ENCODE measurements around the gene CCDC85C.

CCDC85C gene

GRCh38 chr14:99566009-99566389 is 38.0 kb downstream of the CCDC85C start:
- no peak for DNase-seq (ENCODE audit: low read depth in 2 of 2)
- TF ChIP-seq, protein P1, sequence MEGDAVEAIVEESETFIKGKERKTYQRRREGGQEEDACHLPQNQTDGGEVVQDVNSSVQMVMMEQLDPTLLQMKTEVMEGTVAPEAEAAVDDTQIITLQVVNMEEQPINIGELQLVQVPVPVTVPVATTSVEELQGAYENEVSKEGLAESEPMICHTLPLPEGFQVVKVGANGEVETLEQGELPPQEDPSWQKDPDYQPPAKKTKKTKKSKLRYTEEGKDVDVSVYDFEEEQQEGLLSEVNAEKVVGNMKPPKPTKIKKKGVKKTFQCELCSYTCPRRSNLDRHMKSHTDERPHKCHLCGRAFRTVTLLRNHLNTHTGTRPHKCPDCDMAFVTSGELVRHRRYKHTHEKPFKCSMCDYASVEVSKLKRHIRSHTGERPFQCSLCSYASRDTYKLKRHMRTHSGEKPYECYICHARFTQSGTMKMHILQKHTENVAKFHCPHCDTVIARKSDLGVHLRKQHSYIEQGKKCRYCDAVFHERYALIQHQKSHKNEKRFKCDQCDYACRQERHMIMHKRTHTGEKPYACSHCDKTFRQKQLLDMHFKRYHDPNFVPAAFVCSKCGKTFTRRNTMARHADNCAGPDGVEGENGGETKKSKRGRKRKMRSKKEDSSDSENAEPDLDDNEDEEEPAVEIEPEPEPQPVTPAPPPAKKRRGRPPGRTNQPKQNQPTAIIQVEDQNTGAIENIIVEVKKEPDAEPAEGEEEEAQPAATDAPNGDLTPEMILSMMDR (IDR thresholded peaks at IDR 0.05; ENCODE audit: low read depth, low read length), result no peak
- no peak overlapping the region for H3K4me3 ChIP-seq (replicated peaks in 1 of 2; ENCODE audit: low read depth in 2 of 2, low read length in 2 of 2)

- H3K4me3 ChIP-seq (replicated peaks in 1 of 2; ENCODE audit: low read depth in 2 of 2, low read length in 2 of 2), result no peak overlapping the region
- TF ChIP-seq, protein P1 (IDR thresholded peaks at IDR 0.05; ENCODE audit: low read depth, low read length), result no peak
- no peak for DNase-seq (ENCODE audit: low read depth in 2 of 2)
Observed at GRCh38 chr14:99565383-99565782, 38.6 kb downstream of the CCDC85C start.

DNA sequence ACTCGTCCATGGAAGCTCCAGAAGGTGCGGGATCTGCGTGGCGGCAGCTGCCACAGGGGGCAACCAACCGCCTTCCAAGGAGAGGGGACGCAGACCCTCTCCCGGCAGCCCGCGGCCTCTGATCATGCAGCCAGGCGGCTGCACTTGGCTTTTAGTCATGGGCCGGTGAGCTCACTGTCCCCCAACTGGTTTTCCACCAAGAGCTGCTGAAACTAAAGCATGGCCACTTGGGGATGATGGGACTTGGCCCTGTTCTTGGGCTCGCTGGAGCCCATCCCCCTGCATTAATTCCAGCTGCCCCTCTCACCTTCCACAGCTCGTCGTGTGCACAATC is 39.1 kb downstream of the CCDC85C start:
- H3K4me3 ChIP-seq (replicated peaks in 1 of 2; ENCODE audit: low read depth in 2 of 2, low read length in 2 of 2), result no peak overlapping the region
- no peak for DNase-seq (ENCODE audit: low read depth in 2 of 2)
- TF ChIP-seq, protein P1 (IDR thresholded peaks at IDR 0.05; ENCODE audit: low read depth, low read length), result no peak

GRCh38 chr14:99564256-99564925 is 39.6 kb downstream of the CCDC85C start:
- no peak overlapping the region for H3K4me3 ChIP-seq (replicated peaks in 1 of 2; ENCODE audit: low read depth in 2 of 2, low read length in 2 of 2)
- peak; percentile 76 to 94 for DNase-seq (ENCODE audit: low read depth in 2 of 2)
- TF ChIP-seq, protein P1 (IDR thresholded peaks at IDR 0.05; ENCODE audit: low read depth, low read length), result no peak

- no peak for DNase-seq (ENCODE audit: low read depth in 2 of 2)
- H3K4me3 ChIP-seq (replicated peaks in 1 of 2; ENCODE audit: low read depth in 2 of 2, low read length in 2 of 2), result no peak overlapping the region
- TF ChIP-seq, protein P1 (IDR thresholded peaks at IDR 0.05; ENCODE audit: low read depth, low read length), result no peak
Observed at GRCh38 chr14:99563749-99564129, 40.3 kb downstream of the CCDC85C start.

DNA sequence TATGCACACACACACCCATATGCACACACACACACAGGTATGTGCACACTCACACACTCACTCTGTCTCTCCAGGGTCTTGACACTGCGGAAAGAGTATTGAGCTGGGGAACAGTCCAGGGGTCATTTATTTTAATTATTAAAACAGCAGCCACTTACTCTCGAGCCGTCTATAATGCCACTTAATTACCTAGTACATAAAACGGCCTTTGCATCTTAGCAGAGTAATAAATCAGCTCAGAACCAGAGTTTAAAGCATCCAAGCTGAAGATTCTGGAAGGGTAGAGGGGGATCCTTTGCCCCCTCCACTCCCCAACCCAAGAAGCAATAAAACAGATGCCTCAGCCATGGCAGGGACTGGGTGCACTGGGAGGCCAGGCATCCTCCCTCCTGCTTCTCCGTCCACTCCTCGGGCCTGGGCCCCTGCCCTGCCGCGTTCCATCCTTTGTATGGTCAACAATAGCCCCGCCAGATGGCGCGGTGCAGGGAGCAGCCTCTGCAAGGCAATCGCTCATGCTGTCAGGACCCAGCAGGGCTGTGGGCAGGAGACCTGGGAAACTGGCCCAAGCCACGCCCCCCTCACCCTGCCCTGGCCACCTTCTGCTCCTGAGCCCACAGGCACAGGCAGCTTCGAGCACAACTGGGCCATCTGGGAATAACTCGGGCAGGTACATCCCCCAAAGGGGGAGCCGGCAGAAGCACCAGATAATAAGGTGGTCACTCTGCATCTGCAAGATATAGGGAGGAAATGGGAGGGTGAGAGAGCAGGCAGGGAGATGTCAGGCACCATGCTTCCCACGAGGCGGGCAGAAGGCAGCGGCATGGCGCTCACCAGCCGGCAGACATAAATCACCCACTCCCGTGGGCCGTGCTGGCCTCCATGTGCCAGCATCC is 40.9 kb downstream of the CCDC85C start:
- DNase-seq (ENCODE audit: low read depth in 2 of 2), result peak; percentile 38 to 83
- H3K4me3 ChIP-seq (replicated peaks in 1 of 2; ENCODE audit: low read depth in 2 of 2, low read length in 2 of 2), result no peak overlapping the region
- TF ChIP-seq, protein P1 (IDR thresholded peaks at IDR 0.05; ENCODE audit: low read depth, low read length), result peak; percentile 18

Measured in cardiac fibroblast (primary cell).